Measurements from ENCODE around the gene DPEP1. TPM values are rescaled to one million over a fixed set of nuclear protein-coding genes. Genes with fewer than 3 reads are reported as not detected.

The DPEP1 gene
- total and polyA plus RNA-seq, 7 donors = 0.92 to 1.2 TPM; not detected in 5

- Histone ChIP-seq H3K4me3 (no peak overlapping the region), H3K27me3 (no peaks in the 10 kb centered on the region), H3K27ac (no peak overlapping the region), H3K9me3 (no peaks in the 10 kb centered on the region), H3K36me3 (peaks cover 0 to 4% (median 1%) of the 10 kb centered on the region in 4 donors), H3K4me1 (peaks cover 0 to 14% (median 11%) of the 10 kb centered on the region in 4 donors)
- intact Hi-C loops (cut with DNase I) = no loop called here
- WGBS, 2 donors = 15 to 73% methylated on average over 6 of the region's 6 CpGs
- no peak for TF ChIP-seq POLR2A (IDR thresholded peaks at IDR 0.05)
- no peak for TF ChIP-seq POLR2AphosphoS5 (IDR thresholded peaks at IDR 0.05)
- no peak for TF ChIP-seq EP300 (IDR thresholded peaks at IDR 0.05)
- TF ChIP-seq, protein P1, sequence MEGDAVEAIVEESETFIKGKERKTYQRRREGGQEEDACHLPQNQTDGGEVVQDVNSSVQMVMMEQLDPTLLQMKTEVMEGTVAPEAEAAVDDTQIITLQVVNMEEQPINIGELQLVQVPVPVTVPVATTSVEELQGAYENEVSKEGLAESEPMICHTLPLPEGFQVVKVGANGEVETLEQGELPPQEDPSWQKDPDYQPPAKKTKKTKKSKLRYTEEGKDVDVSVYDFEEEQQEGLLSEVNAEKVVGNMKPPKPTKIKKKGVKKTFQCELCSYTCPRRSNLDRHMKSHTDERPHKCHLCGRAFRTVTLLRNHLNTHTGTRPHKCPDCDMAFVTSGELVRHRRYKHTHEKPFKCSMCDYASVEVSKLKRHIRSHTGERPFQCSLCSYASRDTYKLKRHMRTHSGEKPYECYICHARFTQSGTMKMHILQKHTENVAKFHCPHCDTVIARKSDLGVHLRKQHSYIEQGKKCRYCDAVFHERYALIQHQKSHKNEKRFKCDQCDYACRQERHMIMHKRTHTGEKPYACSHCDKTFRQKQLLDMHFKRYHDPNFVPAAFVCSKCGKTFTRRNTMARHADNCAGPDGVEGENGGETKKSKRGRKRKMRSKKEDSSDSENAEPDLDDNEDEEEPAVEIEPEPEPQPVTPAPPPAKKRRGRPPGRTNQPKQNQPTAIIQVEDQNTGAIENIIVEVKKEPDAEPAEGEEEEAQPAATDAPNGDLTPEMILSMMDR (IDR thresholded peaks at IDR 0.05) = no peak
- no peak for DNase-seq
Measured at GRCh38 chr16:89639385-89639784, 25.9 kb downstream of the DPEP1 start.

- peak overlapping the region in 2 of 4 donors; percentile 55 to 58 for H3K27ac ChIP-seq
- no peaks in the 10 kb centered on the region for H3K27me3 ChIP-seq
- H3K9me3 ChIP-seq = no peaks in the 10 kb centered on the region
- peaks cover 0 to 14% (median 11%) of the 10 kb centered on the region in 4 donors for H3K4me1 ChIP-seq
- TF ChIP-seq POLR2AphosphoS5 (IDR thresholded peaks at IDR 0.05) = no peak
- TF ChIP-seq, protein P1 (IDR thresholded peaks at IDR 0.05) = peak in 1 of 4 experiments; percentile 16
- intact Hi-C loops (cut with DNase I) = no loop called here
- H3K4me3 ChIP-seq = peak overlapping the region in 2 of 4 donors; percentile 41 to 45
- WGBS, 2 donors = 54 to 55% methylated on average over 14 of the region's 14 CpGs
- H3K36me3 ChIP-seq = peaks cover 12 to 27% (median 20%) of the 10 kb centered on the region in 4 donors
- no peak for DNase-seq
Measured at GRCh38 chr16:89641458-89642119, 28.1 kb downstream of the DPEP1 start.

GRCh38 chr16:89642574-89642973 lies 29.1 kb downstream of the DPEP1 start:
- Histone ChIP-seq H3K4me3 (no peak overlapping the region), H3K4me1 (peaks cover 0 to 14% (median 11%) of the 10 kb centered on the region in 4 donors), H3K36me3 (peaks cover 12 to 35% (median 28%) of the 10 kb centered on the region in 4 donors), H3K27me3 (no peaks in the 10 kb centered on the region), H3K9me3 (no peaks in the 10 kb centered on the region), H3K27ac (no peak overlapping the region)
- no peak for DNase-seq
- intact Hi-C loops (cut with DNase I) = no loop called here
- 86% methylated on average over 13 of the region's 13 CpGs for WGBS, 2 donors
- TF ChIP-seq POLR2A (IDR thresholded peaks at IDR 0.05) (no peak), EP300 (IDR thresholded peaks at IDR 0.05) (no peak), POLR2AphosphoS5 (IDR thresholded peaks at IDR 0.05) (no peak)
- TF ChIP-seq, protein P1 (IDR thresholded peaks at IDR 0.05) = no peak

DNA sequence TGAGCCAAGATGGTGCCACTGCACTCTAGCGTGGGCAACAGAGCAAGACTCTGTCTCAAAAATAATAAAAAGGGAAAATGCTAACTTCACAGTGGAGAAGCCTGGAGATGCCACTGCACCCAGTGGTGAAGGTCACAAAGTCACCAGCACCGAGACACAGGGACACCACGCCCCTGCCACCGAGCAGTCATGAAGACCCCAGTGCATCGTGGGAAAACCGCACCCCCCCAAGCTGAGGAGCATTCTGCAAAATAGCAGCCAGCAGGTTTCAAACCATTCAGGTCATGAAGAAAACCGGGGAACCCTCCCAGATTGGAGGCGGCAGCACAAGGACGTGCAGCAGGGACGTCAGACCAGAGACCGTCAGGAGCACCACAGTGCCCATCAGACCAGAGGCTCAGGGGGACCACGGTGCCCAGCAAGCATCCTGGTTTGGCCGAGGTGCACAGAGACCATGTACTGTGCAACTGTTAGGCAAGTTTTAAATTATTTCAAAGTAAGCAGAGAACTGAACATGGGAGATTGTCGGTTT lies 30.4 kb downstream of the DPEP1 start:
- Histone ChIP-seq H3K9me3 (no peaks in the 10 kb centered on the region), H3K36me3 (peaks cover 12 to 41% (median 28%) of the 10 kb centered on the region in 4 donors), H3K4me1 (peaks cover 0 to 14% (median 11%) of the 10 kb centered on the region in 4 donors), H3K27ac (no peak overlapping the region), H3K27me3 (no peaks in the 10 kb centered on the region), H3K4me3 (no peak overlapping the region)
- TF ChIP-seq EP300 (IDR thresholded peaks at IDR 0.05) (no peak), POLR2A (IDR thresholded peaks at IDR 0.05) (no peak), POLR2AphosphoS5 (IDR thresholded peaks at IDR 0.05) (no peak)
- TF ChIP-seq, protein P1 (IDR thresholded peaks at IDR 0.05) = no peak
- intact Hi-C loops (cut with DNase I) = no loop called here
- no peak for DNase-seq
- WGBS, 2 donors = 75 to 84% methylated on average over 14 of the region's 14 CpGs

Data from sigmoid colon (tissue), 7 donors.